Measurements from ENCODE around the gene GNAS.

DNA sequence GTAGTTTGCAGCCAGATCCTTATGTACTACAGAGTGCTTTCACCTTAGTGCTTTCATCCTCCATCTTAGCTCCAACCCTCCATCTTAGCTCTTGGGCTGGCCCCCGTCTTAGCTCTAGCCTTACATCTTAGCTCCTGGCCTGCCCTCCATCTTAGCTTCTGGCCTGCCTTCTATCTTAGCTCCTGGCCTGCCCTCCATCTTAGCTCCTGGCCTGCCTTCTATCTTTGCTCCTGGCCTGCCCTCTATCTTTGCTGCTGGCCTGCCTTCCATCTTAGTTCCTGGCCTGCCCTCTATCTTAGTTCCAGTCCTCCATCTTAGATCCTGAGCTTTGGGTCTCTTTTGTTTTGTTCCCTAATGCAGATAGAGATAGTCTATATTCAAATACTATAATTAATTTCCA is 22.0 kb downstream of the GNAS start:
- TF ChIP-seq POLR2A (IDR thresholded peaks at IDR 0.05; ENCODE audit: low read length) (no peak), GATA1 (IDR thresholded peaks at IDR 0.05; ENCODE audit: low read depth, low read length) (no peak)
